Cerebellar cortex (tissue), 1 donor: ENCODE results near the gene ABHD6.
"Not testable (repeated sequence)": the region's sequence is repeated elsewhere in the genome, so short reads cannot be mapped to it uniquely, and the experiment has no call there.

ENCODE experiments used
- DNase-seq: peaks from one replicate; pipeline ENCODE4 v3.0.0-alpha.2; 2015; ENCODE audit warnings: low spot score

The ABHD6 gene

GRCh38 chr3:58323529-58324390 is 86.2 kb downstream of the ABHD6 start:
- no peak for DNase-seq

- DNase-seq, result no peak
Observed at GRCh38 chr3:58324391-58325390, 87.1 kb downstream of the ABHD6 start.

- no peak for DNase-seq
Observed at GRCh38 chr3:58325525-58325992, 88.0 kb downstream of the ABHD6 start.

- no peak for DNase-seq
Observed at GRCh38 chr3:58326267-58326900, 88.8 kb downstream of the ABHD6 start.

- no peak for DNase-seq
Observed at GRCh38 chr3:58329150-58329921, 91.7 kb downstream of the ABHD6 start.

- no peak for DNase-seq
Observed at GRCh38 chr3:58329922-58330413, 92.4 kb downstream of the ABHD6 start.

GRCh38 chr3:58331593-58332152 is 94.1 kb downstream of the ABHD6 start:
- no peak for DNase-seq

- peak; percentile 75 for DNase-seq
Observed at GRCh38 chr3:58332575-58333188, 95.1 kb downstream of the ABHD6 start, which contains the start of gene PXK. Gene PXK, plus strand, starts transcription at chr3:58332892. Its CDS starts 97 bp downstream, at chr3:58332989.

GRCh38 chr3:58333206-58334012 is 95.8 kb downstream of the ABHD6 start:
- peak; percentile 53 for DNase-seq

GRCh38 chr3:58334013-58334321 is 96.4 kb downstream of the ABHD6 start:
- DNase-seq, result no peak

GRCh38 chr3:58334506-58334884 is 96.9 kb downstream of the ABHD6 start:
- no peak for DNase-seq

- DNase-seq, result no peak
Observed at GRCh38 chr3:58335652-58335947, 98.0 kb downstream of the ABHD6 start.

GRCh38 chr3:58336135-58336882 is 98.7 kb downstream of the ABHD6 start:
- no peak for DNase-seq

GRCh38 chr3:58337190-58337589 is 99.6 kb downstream of the ABHD6 start:
- DNase-seq, result no peak

GRCh38 chr3:58339146-58339545 is 101.6 kb downstream of the ABHD6 start:
- not testable (repeated sequence) for DNase-seq

- DNase-seq, result no peak
Observed at GRCh38 chr3:58340594-58341244, 103.1 kb downstream of the ABHD6 start.

- no peak for DNase-seq
Observed at GRCh38 chr3:58341376-58341775, 103.8 kb downstream of the ABHD6 start.

- DNase-seq, result no peak
Observed at GRCh38 chr3:58342676-58343075, 105.1 kb downstream of the ABHD6 start.
